NB4 (cell line): ENCODE results near the gene SSH2.

Experiments used
- MAX ChIP-seq: IDR thresholded peaks from 2 replicates; pipeline ENCODE4 v1.6.1; 2011; ENCODE audit warnings: low read depth, low read length
- MYC ChIP-seq: IDR thresholded peaks from 2 replicates; pipeline ENCODE4 v1.6.1; 2011; ENCODE audit warnings: low read depth, low read length
- POLR2A ChIP-seq: IDR thresholded peaks from 2 replicates; pipeline ENCODE4 v1.6.1; 2011; ENCODE audit warnings: mild to moderate bottlenecking; ENCODE audit not compliant: insufficient read length; ENCODE audit errors: extremely low read depth
- TF ChIP-seq, protein P1 (sequence below): IDR thresholded peaks from one replicate; pipeline ENCODE4 v1.5.1; 2012; ENCODE audit warnings: low read depth, low read length

DNA sequence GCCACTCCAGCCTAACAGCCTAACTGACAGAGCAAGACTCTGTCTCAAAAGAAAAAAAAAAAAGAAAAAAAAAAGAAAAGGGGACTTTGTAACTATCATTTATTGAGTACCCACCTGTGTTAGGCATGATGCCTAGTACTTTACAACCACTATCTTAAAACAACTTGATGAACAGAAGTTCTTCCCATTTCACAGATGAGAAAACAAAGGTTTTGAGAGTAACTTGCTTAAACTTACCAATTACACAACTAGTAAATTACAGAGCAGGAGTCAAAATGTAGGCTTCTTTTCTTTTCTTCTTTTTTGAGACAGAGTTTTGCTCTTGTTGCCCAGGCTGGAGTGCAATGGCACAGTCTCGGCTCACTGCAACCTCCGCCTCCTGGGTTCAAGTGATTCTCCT lies 210.6 kb downstream of the SSH2 start:
- TF ChIP-seq, protein P1, sequence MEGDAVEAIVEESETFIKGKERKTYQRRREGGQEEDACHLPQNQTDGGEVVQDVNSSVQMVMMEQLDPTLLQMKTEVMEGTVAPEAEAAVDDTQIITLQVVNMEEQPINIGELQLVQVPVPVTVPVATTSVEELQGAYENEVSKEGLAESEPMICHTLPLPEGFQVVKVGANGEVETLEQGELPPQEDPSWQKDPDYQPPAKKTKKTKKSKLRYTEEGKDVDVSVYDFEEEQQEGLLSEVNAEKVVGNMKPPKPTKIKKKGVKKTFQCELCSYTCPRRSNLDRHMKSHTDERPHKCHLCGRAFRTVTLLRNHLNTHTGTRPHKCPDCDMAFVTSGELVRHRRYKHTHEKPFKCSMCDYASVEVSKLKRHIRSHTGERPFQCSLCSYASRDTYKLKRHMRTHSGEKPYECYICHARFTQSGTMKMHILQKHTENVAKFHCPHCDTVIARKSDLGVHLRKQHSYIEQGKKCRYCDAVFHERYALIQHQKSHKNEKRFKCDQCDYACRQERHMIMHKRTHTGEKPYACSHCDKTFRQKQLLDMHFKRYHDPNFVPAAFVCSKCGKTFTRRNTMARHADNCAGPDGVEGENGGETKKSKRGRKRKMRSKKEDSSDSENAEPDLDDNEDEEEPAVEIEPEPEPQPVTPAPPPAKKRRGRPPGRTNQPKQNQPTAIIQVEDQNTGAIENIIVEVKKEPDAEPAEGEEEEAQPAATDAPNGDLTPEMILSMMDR = no peak
- TF ChIP-seq POLR2A = no peak
- TF ChIP-seq MAX = no peak
- no peak for TF ChIP-seq MYC
